HG03457 (cell line): ENCODE data around the gene TXLNG.
"Not testable (repeated sequence)": the region's sequence is repeated elsewhere in the genome, so short reads cannot be mapped to it uniquely, and the experiment has no call there.

Experiments used
- ATAC-seq: cut with Tn5 transposase; IDR thresholded peaks from one replicate; pipeline ENCODE4 v1.9.1; 2021; ENCODE audit warnings: moderate number of reproducible peaks; ENCODE audit not compliant: unreplicated experiment

The TXLNG gene

GRCh38 chrX:16838202-16839066 is 52.2 kb downstream of the TXLNG start:
- no peak for ATAC-seq

GRCh38 chrX:16839219-16839851 is 53.1 kb downstream of the TXLNG start:
- ATAC-seq = no peak

- no peak for ATAC-seq
Observed at GRCh38 chrX:16839852-16840460, 53.7 kb downstream of the TXLNG start.

GRCh38 chrX:16842684-16843083 is 56.4 kb downstream of the TXLNG start:
- no peak for ATAC-seq

GRCh38 chrX:16843208-16843909 is 57.1 kb downstream of the TXLNG start:
- no peak for ATAC-seq

GRCh38 chrX:16845686-16846085 is 59.4 kb downstream of the TXLNG start:
- no peak for ATAC-seq

GRCh38 chrX:16848541-16848940 is 62.3 kb downstream of the TXLNG start:
- ATAC-seq = no peak

GRCh38 chrX:16851421-16851820 is 65.2 kb downstream of the TXLNG start:
- ATAC-seq = no peak

GRCh38 chrX:16851827-16852226 is 65.6 kb downstream of the TXLNG start:
- no peak for ATAC-seq

GRCh38 chrX:16852617-16853179 is 66.4 kb downstream of the TXLNG start:
- ATAC-seq = no peak

- no peak for ATAC-seq
Observed at GRCh38 chrX:16853537-16853936, 67.3 kb downstream of the TXLNG start.

- no peak for ATAC-seq
Observed at GRCh38 chrX:16855363-16856075, 69.3 kb downstream of the TXLNG start.

GRCh38 chrX:16856076-16856404 is 69.8 kb downstream of the TXLNG start:
- not testable (repeated sequence) for ATAC-seq

- no peak for ATAC-seq
Observed at GRCh38 chrX:16856744-16857143, 70.5 kb downstream of the TXLNG start.

GRCh38 chrX:16862829-16863228 is 76.6 kb downstream of the TXLNG start:
- ATAC-seq = no peak

- ATAC-seq = no peak
Observed at GRCh38 chrX:16867947-16868346, 81.7 kb downstream of the TXLNG start.

GRCh38 chrX:16868920-16869319 is 82.7 kb downstream of the TXLNG start:
- ATAC-seq = no peak

- peak; percentile 33 for ATAC-seq
Observed at GRCh38 chrX:16869393-16870094, 83.3 kb downstream of the TXLNG start.

- ATAC-seq = peak; percentile 80
Observed at GRCh38 chrX:16870095-16870861, 84.0 kb downstream of the TXLNG start, which contains the start of gene RBBP7. Gene RBBP7 (minus strand): TSS chrX:16870362. CDS start chrX:16870053, 309 bp downstream.
